HG03139 (cell line): ENCODE results near the gene MUL1.

ENCODE experiments used
- ATAC-seq: cut with Tn5 transposase; IDR thresholded peaks from one replicate; pipeline ENCODE4 v1.9.1; 2021; ENCODE audit not compliant: unreplicated experiment

MUL1 gene

GRCh38 chr1:20472121-20472520 lies 35.8 kb downstream of the MUL1 start:
- ATAC-seq: no peak

- no peak for ATAC-seq
These were observed 37.8 kb downstream of the MUL1 start for GRCh38 chr1:20470194-20470593.

- no peak for ATAC-seq
These were observed 38.4 kb downstream of the MUL1 start for GRCh38 chr1:20469406-20470076.

- no peak for ATAC-seq
These were observed 41.7 kb downstream of the MUL1 start for GRCh38 chr1:20466273-20466672.

GRCh38 chr1:20465187-20465586 lies 42.8 kb downstream of the MUL1 start:
- no peak for ATAC-seq

- no peak for ATAC-seq
These were observed 44.4 kb downstream of the MUL1 start for GRCh38 chr1:20463502-20463901.

GRCh38 chr1:20462397-20462796 lies 45.6 kb downstream of the MUL1 start:
- ATAC-seq: no peak

- ATAC-seq: no peak
These were observed 49.2 kb downstream of the MUL1 start for GRCh38 chr1:20458717-20459116.

- no peak for ATAC-seq
These were observed 53.9 kb downstream of the MUL1 start for GRCh38 chr1:20454004-20454403.

- no peak for ATAC-seq
These were observed 58.1 kb downstream of the MUL1 start for GRCh38 chr1:20449735-20450311.
